Erythroblast (primary cell): Measurements from ENCODE around the gene SEMA3E.
"Not testable (repeated sequence)": the region's sequence is repeated elsewhere in the genome, so short reads cannot be mapped to it uniquely, and the experiment has no call there.

Experiments used
- GATA1 ChIP-seq: IDR thresholded peaks from 2 replicates; pipeline ENCODE4 v1.6.1; 2011; ENCODE audit warnings: low read depth, mild to moderate bottlenecking, control low read depth, low read length, moderate library complexity
- POLR2A ChIP-seq: IDR thresholded peaks from 2 replicates; pipeline ENCODE4 v1.6.1; 2011; ENCODE audit warnings: mild to moderate bottlenecking, low read length

DNA sequence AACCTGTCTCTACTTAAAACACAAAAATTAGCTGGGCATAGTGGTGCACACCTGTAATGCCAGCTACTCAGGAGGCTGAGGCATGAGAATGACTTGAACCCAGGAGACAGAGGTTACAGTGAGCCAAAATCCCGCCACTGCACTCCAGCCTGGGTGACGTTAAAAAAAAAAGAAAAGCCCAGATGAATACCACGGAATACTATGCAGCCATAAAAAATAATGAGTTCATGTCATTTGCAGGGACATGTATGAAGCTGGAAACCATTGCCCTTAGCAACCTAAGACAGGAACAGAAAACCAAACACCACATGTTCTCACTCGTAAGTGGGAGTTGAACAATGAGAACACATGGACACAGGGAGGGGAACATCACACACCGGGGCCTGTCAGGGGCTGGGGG lies 218.7 kb downstream of the SEMA3E start:
- not testable (repeated sequence) for TF ChIP-seq POLR2A, GATA1
